AG08395 (cell line): ENCODE results near the gene GPRIN1.
"Not testable (repeated sequence)": the region's sequence is repeated elsewhere in the genome, so short reads cannot be mapped to it uniquely, and the experiment has no call there.

Experiments used
- DNase-seq: peaks from one replicate; pipeline ENCODE4 v3.0.0; 2012; ENCODE audit warnings: mixed read lengths, low spot score

Gene GPRIN1

GRCh38 chr5:176624938-176625337 lies 15.0 kb upstream of the GPRIN1 start:
- no peak for DNase-seq

DNA sequence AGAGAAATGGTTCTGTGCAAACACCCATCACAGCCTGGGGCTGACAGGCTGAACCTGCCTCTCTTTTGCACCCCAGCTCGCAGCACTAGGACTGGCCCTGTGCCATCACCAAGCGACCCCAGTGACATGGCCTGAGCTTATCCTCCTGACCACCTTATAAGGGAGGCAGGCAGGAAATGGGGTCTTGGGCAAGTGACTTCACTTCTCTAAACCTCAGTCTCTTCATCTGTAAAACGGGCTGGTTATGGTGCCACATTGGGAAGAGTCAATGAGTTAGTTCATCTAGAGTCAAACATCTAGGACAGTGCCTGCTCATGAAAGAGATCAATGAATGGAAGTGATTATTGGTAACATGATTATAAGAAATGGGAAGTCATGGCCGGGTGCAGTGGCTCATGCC lies 14.2 kb upstream of the GPRIN1 start:
- no peak for DNase-seq

DNA sequence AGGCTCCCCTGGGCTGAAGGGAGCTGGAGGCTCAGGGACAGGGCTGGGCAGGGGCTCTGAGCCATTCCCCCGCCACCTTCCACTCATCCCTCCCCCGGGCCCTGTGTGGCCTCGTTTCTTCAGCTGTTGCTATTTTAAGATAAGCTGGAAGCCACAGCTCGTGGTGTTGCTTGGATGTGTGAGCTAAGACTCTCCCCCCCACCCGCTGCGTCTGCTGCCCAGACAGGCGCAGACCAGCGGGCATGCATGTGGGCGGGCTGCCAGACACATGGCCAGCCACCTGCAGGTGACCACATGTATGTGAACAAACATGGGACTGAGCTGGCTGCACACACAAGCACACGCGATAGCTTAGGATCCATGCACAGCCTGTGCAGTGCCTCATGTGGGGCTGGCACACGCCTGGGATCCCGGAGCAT lies 11.7 kb upstream of the GPRIN1 start:
- no peak for DNase-seq

- DNase-seq = no peak
Observed at GRCh38 chr5:176620333-176620981, 10.5 kb upstream of the GPRIN1 start.

- no peak for DNase-seq
Observed at GRCh38 chr5:176619569-176620332, 9.8 kb upstream of the GPRIN1 start.

GRCh38 chr5:176619203-176619568 lies 9.2 kb upstream of the GPRIN1 start:
- DNase-seq = peak; percentile 79

DNA sequence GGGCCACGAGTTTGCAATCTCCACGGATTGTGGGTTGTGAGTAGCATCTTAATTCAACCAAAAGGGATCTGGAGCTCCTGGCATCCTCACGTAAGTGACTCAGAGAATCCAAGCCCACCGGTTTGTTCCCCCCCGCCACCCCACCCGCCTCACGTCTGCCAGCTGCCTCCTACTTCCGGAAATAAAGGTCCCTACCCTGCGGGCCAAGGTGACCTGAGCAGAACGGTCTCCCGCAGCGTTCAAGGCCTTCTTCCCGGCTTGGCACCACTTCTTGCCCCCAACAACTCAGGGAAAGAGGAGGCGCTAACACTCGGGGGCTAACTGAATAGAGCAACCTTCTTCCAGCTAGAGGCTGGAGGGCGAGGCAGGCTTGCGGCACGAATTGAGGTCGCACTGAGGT lies 8.8 kb upstream of the GPRIN1 start:
- DNase-seq = no peak

DNA sequence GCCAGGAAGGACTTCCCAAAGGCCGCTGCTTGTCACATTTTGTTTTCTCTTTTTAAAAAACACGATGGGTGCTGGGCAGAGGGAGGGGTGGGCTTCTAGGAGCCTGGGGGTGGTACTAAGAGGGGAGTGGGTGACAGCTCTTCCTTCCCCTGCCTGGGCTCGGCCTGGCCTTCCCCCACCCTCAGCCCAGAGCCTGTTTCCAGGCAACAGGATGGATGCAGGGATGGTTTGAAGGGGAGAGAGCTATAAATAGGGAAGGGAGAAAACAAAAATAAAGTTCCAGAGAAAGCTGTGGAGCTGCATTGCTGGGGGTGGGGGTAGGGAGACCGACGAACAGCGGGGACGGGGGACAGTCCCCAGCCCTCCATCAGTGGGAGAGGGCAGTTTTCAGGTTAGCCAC lies 6.6 kb upstream of the GPRIN1 start:
- DNase-seq = no peak

DNA sequence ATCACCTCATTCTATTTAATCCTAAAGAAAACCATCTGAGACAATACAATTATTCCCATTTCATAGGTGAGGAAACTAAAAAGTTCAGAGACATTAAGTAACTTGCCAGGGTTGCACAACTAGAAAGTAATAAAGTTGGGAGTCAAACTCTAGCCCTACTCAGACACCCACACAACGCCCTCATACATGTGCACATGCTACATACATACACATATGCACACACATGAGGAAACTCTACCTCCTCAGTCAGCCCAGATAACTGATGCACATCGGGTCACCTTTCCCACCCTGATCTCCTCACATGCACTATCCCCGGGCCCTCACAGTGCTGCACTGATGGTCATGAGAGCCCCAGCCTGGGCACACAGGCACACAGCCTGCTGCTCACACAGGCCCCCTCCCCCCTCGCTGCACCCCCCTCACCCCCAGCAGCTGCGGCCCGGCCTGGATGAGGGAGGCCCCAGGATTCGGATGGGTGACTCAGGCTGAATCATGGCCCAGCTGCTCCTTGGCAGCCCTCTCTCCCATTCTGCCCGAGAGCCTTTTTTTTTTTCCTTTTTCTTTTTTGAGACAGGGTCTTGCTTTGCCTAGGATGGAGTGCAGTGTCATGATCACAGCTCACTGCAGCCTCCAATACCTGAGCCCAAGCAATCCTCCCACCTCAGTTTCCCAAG lies 5.0 kb upstream of the GPRIN1 start:
- peak; percentile 84 for DNase-seq

DNA sequence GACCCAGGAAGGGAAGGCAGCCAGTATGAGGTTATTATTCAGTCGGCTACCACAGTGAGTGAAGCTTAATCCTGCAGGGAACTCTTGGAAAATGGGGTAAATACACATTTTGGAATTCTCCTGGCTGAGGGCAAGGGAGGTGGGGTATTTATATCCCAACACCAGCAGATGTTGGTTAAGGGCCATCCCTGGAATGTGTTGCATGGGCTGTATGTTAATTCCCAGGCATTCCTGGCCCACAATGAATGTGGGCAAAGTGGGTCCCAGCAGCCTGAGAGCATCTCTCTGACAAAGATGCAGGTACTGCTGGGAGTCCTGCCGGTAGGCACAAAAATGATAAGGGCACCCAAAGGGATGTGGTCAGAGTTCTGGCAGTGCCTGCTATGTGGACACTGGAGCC lies 2.9 kb upstream of the GPRIN1 start:
- no peak for DNase-seq

DNA sequence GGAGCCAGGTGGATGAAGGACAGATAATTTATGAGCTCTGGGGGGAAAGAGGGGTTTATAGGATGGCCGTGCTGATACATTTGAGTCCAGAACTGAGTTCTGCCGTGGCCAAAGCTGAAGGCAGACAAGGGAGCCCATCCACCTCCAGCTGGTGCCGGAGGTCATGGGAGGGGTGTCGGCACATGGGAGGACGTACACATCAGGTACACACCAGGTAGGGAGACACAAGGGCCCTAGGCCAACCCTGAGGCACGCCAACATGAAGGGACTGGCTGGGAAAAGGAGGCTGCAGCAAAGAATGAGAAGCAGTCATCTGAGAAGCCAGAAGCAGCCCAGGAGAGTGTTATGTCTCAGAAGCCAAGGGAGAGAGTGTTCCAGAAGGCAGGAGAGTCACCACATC lies 2.1 kb upstream of the GPRIN1 start:
- DNase-seq = no peak

DNA sequence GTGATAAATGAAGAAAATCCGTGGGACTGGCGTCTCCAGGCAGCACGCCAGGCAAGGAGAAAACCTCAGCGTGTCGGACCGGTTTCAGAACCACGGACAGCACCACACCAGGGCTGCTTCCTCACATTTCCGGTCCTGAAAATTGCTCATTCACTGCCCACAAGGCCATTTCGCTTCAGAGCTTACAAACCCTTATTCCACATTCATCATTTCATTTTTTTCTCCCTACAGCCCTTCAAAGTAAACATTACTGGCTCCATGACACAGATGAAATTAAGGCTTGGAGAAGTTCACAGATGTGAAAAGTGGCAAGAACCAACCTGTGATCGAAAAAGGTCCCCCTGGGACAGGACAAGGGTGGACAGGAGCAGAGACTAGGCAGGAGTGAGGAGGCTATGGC lies 1.5 kb upstream of the GPRIN1 start:
- DNase-seq = peak; percentile 83

DNA sequence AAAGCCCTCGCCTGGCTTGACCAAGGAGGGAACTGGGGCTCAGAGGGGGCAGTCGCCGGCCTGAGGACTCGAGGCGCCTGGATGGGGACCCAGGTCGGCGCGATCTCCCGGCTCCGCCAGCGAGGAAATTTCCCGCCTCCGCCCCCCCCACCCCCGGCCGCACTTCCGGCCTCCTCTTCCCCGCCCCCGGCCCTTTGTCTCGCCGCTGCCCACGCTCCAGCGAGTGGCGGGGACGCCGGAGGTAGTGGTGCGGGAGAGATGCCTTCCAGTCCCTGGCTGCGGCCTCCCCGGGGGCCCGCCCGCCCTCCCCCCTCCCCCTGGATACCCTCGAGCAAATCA lies 448 bp upstream of the GPRIN1 start:
- no peak for DNase-seq

- DNase-seq = no peak
Observed at GRCh38 chr5:176608937-176609723, 826 bp downstream of the GPRIN1 start.

DNA sequence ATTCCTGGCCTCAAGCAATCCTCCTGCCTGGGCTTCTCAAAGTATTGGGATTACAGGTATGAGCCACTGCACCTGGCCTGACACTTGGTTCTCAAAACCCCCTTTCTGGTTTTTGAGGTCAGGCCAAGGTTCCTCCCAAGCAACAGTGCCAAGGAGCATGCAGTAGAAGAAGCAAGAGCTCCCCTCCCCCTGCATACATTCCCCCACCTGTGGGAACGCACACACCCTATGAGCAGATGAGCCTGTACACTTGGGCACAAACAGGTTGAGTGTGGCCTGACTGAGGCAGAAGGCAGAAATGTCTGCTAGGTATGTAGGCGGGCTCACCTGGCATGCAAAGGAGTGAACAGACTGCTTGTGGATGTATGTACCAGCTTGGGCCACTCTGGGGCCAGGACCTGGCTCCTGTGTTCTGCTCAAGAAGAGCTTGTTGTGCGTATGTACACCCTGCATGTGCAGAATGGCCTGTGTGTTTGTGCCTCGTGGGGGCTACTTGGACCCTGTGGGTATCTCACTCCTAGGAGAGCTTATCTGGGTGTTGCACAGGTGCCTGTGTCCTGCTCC lies 1.7 kb downstream of the GPRIN1 start:
- no peak for DNase-seq

DNA sequence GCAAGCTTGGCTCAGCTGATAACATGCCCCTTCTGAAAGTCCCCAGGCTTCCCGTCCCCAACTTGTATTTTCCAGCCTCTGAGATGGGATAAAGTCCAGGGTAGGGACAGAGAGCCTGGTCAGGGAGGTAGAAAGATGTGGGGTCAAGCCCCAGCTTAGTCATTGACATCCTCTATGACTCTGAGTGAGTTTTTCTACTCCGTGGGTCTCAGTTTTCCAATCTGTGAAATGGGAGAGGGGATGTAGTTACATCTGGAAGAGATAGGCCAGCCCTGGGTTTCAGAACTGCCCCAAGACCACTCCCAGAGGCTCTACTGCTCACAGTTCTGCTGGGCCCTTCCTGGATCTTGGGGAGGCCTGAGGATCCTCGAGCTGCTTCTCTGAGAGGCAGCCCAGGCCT lies 3.1 kb downstream of the GPRIN1 start:
- no peak for DNase-seq

DNA sequence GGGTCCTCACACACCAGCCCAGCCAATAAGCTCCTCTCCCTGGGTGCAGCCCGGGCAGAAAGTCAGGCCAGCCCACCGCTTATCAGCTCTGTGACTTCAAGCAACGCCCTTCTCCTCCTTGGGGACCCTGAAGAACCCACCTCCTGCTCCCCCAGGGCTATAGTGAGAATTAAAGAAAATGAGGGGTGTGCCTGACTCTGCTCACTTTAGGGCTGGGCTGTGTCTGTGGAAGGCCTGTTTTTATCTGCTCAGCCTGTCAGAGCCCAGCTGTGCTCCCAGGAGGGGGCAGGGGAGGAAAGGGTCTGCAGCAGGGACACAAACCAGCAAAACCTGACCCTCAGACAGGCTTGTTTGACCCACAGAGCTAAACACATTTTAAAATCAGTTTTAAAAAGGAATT lies 3.9 kb downstream of the GPRIN1 start:
- no peak for DNase-seq

GRCh38 chr5:176603091-176603490 lies 6.9 kb downstream of the GPRIN1 start:
- DNase-seq = no peak

GRCh38 chr5:176601901-176602482 lies 8.0 kb downstream of the GPRIN1 start:
- no peak for DNase-seq

GRCh38 chr5:176599749-176600430 lies 10.1 kb downstream of the GPRIN1 start:
- not testable (repeated sequence) for DNase-seq
